CD4-positive, alpha-beta T cell treated with Interleukin-6 at 100 ng/mL for 8 hours (primary cell): ENCODE results near the gene YWHAQ.

ENCODE experiments used
- DNase-seq: peaks from one replicate; pipeline ENCODE4 v3.0.0-alpha.2; 2020; ENCODE audit warnings: mixed read lengths, low spot score

Gene YWHAQ

GRCh38 chr2:9630736-9631552 lies at the start of gene YWHAQ:
Gene YWHAQ (minus strand): TSS chr2:9630997. CDS start chr2:9630452, 545 bp downstream.
- peak; percentile 98 for DNase-seq

- DNase-seq, result no peak
Measured at GRCh38 chr2:9680082-9680481, 49.3 kb upstream of the YWHAQ start.

- DNase-seq, result no peak
Measured at GRCh38 chr2:9679218-9679617, 48.4 kb upstream of the YWHAQ start.

GRCh38 chr2:9678544-9678943 lies 47.7 kb upstream of the YWHAQ start:
- no peak for DNase-seq

GRCh38 chr2:9675415-9676351 lies 44.9 kb upstream of the YWHAQ start:
- DNase-seq, result no peak

- DNase-seq, result no peak
Measured at GRCh38 chr2:9674891-9675414, 44.2 kb upstream of the YWHAQ start.

GRCh38 chr2:9673914-9674481 lies 43.2 kb upstream of the YWHAQ start:
- no peak for DNase-seq

- no peak for DNase-seq
Measured at GRCh38 chr2:9668687-9669345, 38.0 kb upstream of the YWHAQ start.

GRCh38 chr2:9667826-9668225 lies 37.0 kb upstream of the YWHAQ start:
- DNase-seq, result no peak

- DNase-seq, result no peak
Measured at GRCh38 chr2:9666306-9666705, 35.5 kb upstream of the YWHAQ start.

GRCh38 chr2:9665898-9666297 lies 35.1 kb upstream of the YWHAQ start:
- DNase-seq, result no peak

- DNase-seq, result no peak
Measured at GRCh38 chr2:9664365-9664764, 33.6 kb upstream of the YWHAQ start.

GRCh38 chr2:9663008-9663879 lies 32.4 kb upstream of the YWHAQ start:
- no peak for DNase-seq

- DNase-seq, result no peak
Measured at GRCh38 chr2:9661261-9661660, 30.5 kb upstream of the YWHAQ start.

- DNase-seq, result no peak
Measured at GRCh38 chr2:9660781-9661180, 30.0 kb upstream of the YWHAQ start.

- DNase-seq, result no peak
Measured at GRCh38 chr2:9660154-9660553, 29.4 kb upstream of the YWHAQ start.

- no peak for DNase-seq
Measured at GRCh38 chr2:9658972-9659371, 28.2 kb upstream of the YWHAQ start.

- DNase-seq, result no peak
Measured at GRCh38 chr2:9657731-9658130, 26.9 kb upstream of the YWHAQ start.

GRCh38 chr2:9657083-9657482 lies 26.3 kb upstream of the YWHAQ start:
- no peak for DNase-seq

GRCh38 chr2:9656270-9656766 lies 25.5 kb upstream of the YWHAQ start:
- peak; percentile 53 for DNase-seq
